Left lobe of liver (tissue), 2 donors: ENCODE measurements around the gene RIMKLB. TPM values are rescaled to one million over a fixed set of nuclear protein-coding genes. Genes with fewer than 3 reads are reported as not detected.
"Not testable (repeated sequence)": the region's sequence is repeated elsewhere in the genome, so short reads cannot be mapped to it uniquely, and the experiment has no call there.

Experiments used
- ATAC-seq: fragments of 200-7000 bp; cut with Tn5 transposase; one replicate; pipeline ENCODE4 v1.9.1; 2020; ENCODE audit warnings: mild to moderate bottlenecking, moderate library complexity
- DNase-seq: peaks from one replicate; pipeline ENCODE4 v3.0.0-alpha.2; 2020; ENCODE audit warnings: low spot score
- total RNA-seq: library from RNA; stranded (reverse); gene quantifications from one replicate; pipeline ENCODE4 v1.2.1, GENCODE V29; 2021
- donor health status: DM: no; HTN: no; CAD: no; lungs with moderate emphysema.
- donor health status: DM: no; HTN: yes; CAD: no.

RIMKLB gene
- total RNA-seq, 1 donor from 2014 or later, result 1.9 TPM

DNA sequence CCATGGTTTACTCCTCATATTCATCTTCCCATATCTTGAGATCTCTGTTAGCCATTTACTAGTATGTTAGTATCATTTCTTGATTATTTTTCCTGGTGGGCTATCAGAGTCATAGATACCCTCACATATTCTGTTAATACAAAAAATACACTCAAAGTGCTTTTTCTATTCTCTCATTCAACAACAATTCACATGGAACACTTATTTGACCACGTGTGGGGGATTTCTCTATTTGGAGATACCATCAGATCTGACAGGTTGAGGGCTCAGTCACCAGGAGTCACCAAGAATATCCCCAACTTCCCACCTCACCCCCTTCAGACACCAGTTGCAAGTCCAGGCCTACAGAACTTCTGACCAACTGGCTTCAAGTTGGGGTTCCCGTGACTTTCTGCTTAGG is 72.7 kb downstream of the RIMKLB start:
- DNase-seq (no peak), ATAC-seq (no peak)

- no peak for ATAC-seq
- DNase-seq, result no peak
Measured at GRCh38 chr12:8771072-8771471, 73.3 kb downstream of the RIMKLB start.

DNA sequence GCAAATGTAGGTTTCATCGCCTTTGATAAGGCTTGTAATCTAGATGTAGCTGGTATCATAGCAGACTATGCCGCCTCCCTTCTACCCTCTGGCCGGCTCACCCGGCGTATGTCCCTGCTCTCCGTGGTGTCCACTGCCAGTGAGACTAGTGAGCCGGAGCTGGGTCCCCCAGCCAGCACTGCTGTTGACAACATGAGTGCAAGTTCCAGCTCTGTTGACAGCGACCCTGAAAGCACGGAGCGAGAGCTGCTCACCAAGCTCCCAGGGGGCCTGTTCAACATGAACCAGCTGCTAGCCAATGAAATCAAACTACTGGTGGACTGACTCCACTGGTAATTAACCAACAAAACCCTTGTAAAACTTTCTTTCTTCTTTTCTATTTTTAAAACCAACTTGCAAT is 75.7 kb downstream of the RIMKLB start:
- DNase-seq, result no peak

DNA sequence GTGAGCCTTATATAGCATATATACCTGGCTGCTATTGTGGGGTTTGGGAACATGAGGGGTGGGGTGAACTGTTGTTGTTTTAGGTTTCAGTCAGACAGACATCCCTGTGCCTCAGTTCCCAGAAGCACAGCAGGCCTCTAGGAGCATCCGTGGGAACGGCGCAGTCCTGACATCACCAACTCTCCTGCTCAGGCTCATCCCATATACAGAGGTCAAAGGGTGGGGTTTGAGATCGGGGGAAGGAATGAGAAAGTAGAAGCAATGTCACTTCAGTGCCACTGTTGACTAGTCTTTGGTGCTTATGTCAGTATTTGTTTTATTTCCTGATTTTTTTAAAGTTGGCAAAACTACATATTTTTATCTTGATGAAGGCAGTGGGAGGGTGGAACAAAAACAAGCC is 81.5 kb downstream of the RIMKLB start:
- DNase-seq (no peak), ATAC-seq (no peak)

More for the DNA sequence above, 75.7 kb downstream of the RIMKLB start:
- ATAC-seq, result no peak

DNA sequence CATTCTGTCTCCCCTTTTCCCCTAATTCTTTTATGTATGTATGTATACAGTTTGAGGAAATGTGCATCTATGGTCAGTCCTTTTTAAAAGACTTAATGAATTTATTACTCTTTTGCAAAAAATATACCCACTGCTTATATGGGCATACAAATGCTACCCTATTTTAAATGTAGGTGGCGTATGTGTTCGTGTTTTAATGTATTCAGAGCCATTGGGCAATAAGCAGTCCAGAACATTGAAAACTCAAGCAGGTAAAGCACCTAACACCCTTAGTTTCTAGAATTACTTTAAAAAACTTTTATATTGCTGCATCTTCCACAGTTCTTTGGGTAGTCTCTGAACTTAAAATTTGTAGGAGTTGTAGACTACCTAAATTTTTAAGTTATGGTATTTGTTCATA is 82.1 kb downstream of the RIMKLB start:
- ATAC-seq (no peak), DNase-seq (no peak)

- no peak for DNase-seq
- ATAC-seq, result peak; percentile 64
Measured at GRCh38 chr12:8780389-8780788, 82.6 kb downstream of the RIMKLB start.

DNA sequence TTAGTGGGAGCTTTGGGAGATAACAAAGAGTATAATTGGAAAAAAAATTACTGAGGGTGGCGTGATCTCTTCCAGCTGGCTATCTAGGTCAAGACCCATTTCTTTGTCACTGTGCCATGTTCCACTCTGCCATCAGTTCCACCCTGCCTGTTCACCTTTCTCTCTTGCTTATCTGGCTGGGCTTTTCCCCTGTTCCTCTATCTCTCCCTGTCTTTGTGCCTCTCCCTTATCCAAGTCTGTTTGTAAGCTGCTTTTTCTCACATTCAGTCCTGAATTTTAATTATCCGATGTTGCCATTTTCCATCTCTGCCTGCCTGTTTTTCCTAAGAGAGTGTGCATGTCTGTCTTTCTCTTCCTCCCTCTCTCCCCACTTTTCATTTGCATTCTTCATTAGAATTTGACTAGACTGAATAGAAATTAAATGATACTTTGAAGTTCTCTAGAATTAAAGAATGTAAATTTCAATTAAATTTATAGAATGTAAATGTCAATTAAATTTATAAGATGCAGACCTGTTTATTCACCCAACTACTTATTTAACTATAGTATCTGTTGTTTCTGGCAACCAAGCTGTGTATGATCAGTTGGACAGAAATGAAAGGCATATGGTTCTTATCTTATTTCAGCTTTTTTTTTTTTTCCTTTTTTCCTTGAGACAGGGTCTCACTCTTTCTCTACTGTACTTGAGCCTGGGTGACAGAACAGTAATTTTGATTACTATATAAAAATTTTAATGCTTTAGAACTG is 83.8 kb downstream of the RIMKLB start:
- DNase-seq, result no peak
- ATAC-seq, result no peak

GRCh38 chr12:8784290-8784888 is 86.6 kb downstream of the RIMKLB start:
- DNase-seq (no peak), ATAC-seq (no peak)

GRCh38 chr12:8785499-8785898 is 87.7 kb downstream of the RIMKLB start:
- ATAC-seq (no peak), DNase-seq (no peak)

DNA sequence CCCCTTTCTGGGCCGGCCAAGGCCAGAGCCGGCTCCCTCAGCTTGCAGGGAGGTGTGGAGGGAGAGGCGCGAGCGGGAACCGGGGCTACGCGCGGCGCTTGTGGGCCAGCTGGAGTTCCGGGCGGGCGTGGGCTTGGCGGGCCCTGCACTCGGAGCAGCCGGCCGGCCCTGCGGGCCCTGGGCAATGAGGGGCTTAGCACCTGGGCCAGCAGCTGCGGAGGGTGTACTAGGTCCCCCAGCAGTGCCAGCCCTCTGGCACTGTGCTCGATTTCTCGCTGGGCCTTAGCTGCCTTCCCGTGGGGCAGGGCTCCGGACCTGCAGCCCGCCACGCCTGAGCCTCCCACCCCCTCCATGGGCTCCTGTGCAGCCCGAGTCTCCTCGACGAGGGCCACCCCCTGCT is 89.4 kb downstream of the RIMKLB start:
- not testable (repeated sequence) for ATAC-seq, DNase-seq

GRCh38 chr12:8788706-8789105 is 90.9 kb downstream of the RIMKLB start:
- ATAC-seq, DNase-seq: not testable (repeated sequence)

- not testable (repeated sequence) for DNase-seq, ATAC-seq
Measured at GRCh38 chr12:8789341-8790013, 91.7 kb downstream of the RIMKLB start.

DNA sequence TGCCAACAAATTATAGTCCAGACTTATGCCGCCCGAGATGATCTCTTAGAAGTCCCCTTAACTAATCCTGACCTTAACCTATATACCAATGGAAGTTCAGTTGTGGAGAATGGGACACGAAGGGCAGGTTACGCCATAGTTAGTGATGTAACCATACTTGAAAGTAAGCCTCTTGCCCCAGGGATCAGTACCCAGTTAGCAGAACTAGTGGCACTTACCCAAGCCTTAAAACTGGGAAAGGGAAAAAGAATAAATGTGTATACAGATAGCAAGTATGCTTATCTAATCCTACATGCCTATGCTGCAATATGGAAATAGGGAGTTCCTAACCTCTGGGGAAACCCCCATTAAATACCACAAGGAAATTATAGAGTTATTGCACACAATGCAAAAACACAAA is 95.4 kb downstream of the RIMKLB start:
- DNase-seq, ATAC-seq: not testable (repeated sequence)

DNA sequence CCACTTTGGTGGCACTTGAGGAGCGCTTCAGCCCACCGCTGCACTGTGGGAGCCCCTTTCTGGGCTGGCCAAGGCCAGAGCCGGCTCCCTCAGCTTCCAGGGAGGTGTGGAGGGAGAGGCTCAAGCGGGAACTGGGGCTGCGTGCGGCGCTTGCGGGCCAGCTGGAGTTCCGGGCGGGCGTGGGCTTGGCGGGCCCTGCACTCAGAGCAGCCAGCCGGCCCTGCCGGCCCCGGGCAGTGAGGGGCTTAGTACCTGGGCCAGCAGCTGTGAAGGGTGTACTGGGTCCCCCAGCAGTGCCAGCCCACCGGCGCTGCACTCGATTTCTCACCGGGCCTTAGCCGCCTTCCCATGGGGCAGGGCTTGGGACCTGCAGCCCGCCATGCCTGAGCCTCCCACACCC is 96.8 kb downstream of the RIMKLB start:
- DNase-seq, ATAC-seq: not testable (repeated sequence)

GRCh38 chr12:8796831-8797626 is 99.2 kb downstream of the RIMKLB start:
- DNase-seq (no peak), ATAC-seq (no peak)

DNA sequence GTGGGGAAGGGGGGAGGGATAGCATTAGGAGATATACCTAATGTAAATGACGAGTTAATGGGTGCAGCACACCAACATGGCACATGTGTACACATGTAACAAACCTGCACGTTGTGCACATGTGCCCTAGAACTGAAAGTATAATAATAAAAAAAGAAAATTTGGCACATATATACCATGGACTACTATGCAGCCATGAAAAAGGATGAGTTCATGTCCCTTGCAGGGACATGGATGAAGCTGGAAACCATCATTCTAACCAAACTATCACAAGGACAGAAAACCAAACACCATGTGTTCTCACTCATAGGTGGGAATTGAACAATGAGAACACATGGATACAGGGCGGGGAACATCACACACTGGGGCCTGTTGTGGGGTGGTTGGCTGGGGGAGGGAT is 103.4 kb downstream of the RIMKLB start:
- ATAC-seq, DNase-seq: not testable (repeated sequence)

- not testable (repeated sequence) for ATAC-seq, DNase-seq
Measured at GRCh38 chr12:8804833-8805232, 107.0 kb downstream of the RIMKLB start.

- not testable (repeated sequence) for DNase-seq, ATAC-seq
Measured at GRCh38 chr12:8805487-8805886, 107.7 kb downstream of the RIMKLB start.

DNA sequence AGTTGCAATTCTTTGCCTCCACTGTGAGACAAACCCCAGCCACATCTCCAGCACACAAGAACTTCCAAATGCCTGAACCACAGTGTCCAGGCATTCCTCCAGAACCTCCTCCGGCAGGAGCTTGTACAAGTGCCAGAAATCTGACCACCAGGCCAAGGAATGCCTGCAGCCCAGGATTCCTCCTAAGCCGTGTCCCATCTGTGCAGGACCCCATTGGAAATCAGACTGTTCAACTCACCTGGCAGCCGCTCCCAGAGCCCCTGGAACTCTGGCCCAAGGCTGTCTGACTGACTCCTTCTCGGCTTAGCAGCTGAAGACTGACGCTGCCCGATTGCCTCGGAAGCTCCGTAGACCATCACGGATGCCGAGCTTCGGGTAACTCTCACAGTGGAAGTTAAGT is 109.3 kb downstream of the RIMKLB start:
- not testable (repeated sequence) for ATAC-seq, DNase-seq

DNA sequence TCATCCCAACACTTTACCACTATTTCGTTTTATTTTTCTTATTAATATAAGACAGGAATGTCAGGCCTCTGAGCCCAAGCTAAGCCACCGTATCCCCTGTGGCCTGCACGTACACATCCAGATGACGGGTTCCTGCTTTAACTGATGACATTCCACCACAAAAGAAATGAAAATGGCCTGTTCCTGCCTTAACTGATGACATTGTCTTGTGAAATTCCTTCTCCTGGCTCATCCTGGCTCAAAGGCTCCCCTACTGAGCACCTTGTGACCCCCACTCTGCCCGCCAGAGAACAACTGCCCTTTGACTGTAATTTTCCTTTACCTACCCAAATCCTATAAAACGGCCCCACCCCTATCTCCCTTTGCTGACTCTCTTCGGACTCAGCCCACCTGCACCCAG is 112.3 kb downstream of the RIMKLB start:
- not testable (repeated sequence) for DNase-seq, ATAC-seq
